HEK293 (cell line): ENCODE measurements around the gene POLD2.

Experiments used
- CTCF ChIA-PET: fragments of 350-600 bp; formaldehyde crosslinking; extraction: SDS; loops from one replicate; lab custom pipeline; 2021; ENCODE audit warnings: antibody characterized with exemption; lab: Yijun Ruan, JAX
- POLR2A ChIA-PET: fragments of 300-600 bp; formaldehyde crosslinking; extraction: SDS; loops from one replicate; lab custom pipeline; 2020; ENCODE audit warnings: antibody characterized with exemption, inconsistent platforms; lab: Yijun Ruan, JAX
- H3K27ac ChIP-seq: fragments of 200-500 bp; sonication (Bioruptor generic); 2 replicates; pipeline ENCODE4 v1.5.1; 2014; ENCODE audit warnings: low read depth, low read length, control low read depth, inconsistent platforms; ENCODE audit errors: extremely low read depth
- H3K36me3 ChIP-seq, 2 experiments: fragments of 200-500 bp in 1 of 2; sonication (Bioruptor generic) in 1 of 2; 1 replicate in 1 of 2; 2 replicates in 1 of 2; pipeline ENCODE4 v1.5.1; 2014 to 2017; ENCODE audit warnings: inconsistent platforms in 2 of 2, low read length in 2 of 2; ENCODE audit not compliant: control insufficient read depth in 2 of 2, insufficient read depth in 1 of 2
- H3K4me1 ChIP-seq: fragments of 200-500 bp; sonication (Bioruptor generic); 2 replicates; pipeline ENCODE4 v1.5.1; 2014; ENCODE audit warnings: mild to moderate bottlenecking, low read length, inconsistent platforms; ENCODE audit not compliant: control insufficient read depth, insufficient read depth
- H3K4me3 ChIP-seq: 2 replicates; pipeline ENCODE4 v1.5.1; 2011; ENCODE audit warnings: low read depth, mild to moderate bottlenecking, control low read depth, low read length, moderate library complexity
- H3K9me3 ChIP-seq: fragments of 200-500 bp; sonication (Bioruptor generic); 2 replicates; pipeline ENCODE4 v1.5.1; 2014; ENCODE audit warnings: low read depth, low read length, inconsistent platforms; ENCODE audit not compliant: control insufficient read depth, insufficient read depth
- GLIS2 ChIP-seq: fragments of 450-650 bp; formaldehyde crosslinking; IDR thresholded peaks from 2 replicates; pipeline ENCODE4 v1.5.1; 2016; ENCODE audit warnings: missing biosample characterization, missing genetic modification characterization
- SCRT1 ChIP-seq: fragments of 450-650 bp; formaldehyde crosslinking; IDR thresholded peaks from 2 replicates; pipeline ENCODE4 v1.5.1; 2016; ENCODE audit warnings: missing biosample characterization, missing genetic modification characterization, borderline replicate concordance
- ZFP37 ChIP-seq: fragments of 450-650 bp; formaldehyde crosslinking; IDR thresholded peaks from 2 replicates; pipeline ENCODE4 v1.5.1; 2016; ENCODE audit warnings: missing biosample characterization, missing genetic modification characterization
- ZNF274 ChIP-seq, 2 experiments: fragments of 200-500 bp in 1 of 2; fragments of 450-650 bp in 1 of 2; sonication (Bioruptor generic) in 1 of 2; formaldehyde crosslinking in 1 of 2; IDR thresholded peaks; 2 replicates each; pipeline versions ENCODE4 v1.5.1 to v1.6.1; 2014 to 2016; ENCODE audit warnings: borderline replicate concordance in 1 of 2, inconsistent platforms in 1 of 2, low read length in 1 of 2, missing biosample characterization in 1 of 2, missing genetic modification characterization in 1 of 2
- ZNF335 ChIP-seq: fragments of 450-650 bp; formaldehyde crosslinking; conservative IDR thresholded peaks from 2 replicates; pipeline ENCODE4 v1.5.1; 2016; ENCODE audit warnings: missing biosample characterization, missing genetic modification characterization
- ZNF416 ChIP-seq: fragments of 450-650 bp; formaldehyde crosslinking; IDR thresholded peaks from 2 replicates; pipeline ENCODE4 v1.5.1; 2016; ENCODE audit warnings: missing biosample characterization, missing genetic modification characterization
- ZNF548 ChIP-seq: fragments of 450-650 bp; formaldehyde crosslinking; IDR thresholded peaks from 2 replicates; pipeline ENCODE4 v1.5.1; 2016; ENCODE audit warnings: missing biosample characterization, missing genetic modification characterization
- ZNF677 ChIP-seq: fragments of 450-650 bp; IDR thresholded peaks from 2 replicates; pipeline ENCODE4 v1.5.0; 2018; ENCODE audit warnings: missing biosample characterization, mild to moderate bottlenecking, missing genetic modification characterization, moderate library complexity
- ZNF776 ChIP-seq: fragments of 450-650 bp; formaldehyde crosslinking; IDR thresholded peaks from 2 replicates; pipeline ENCODE4 v1.5.0; 2017; ENCODE audit warnings: missing biosample characterization, missing genetic modification characterization, borderline replicate concordance
- TF ChIP-seq, protein P1 (sequence below): fragments of 450-650 bp; formaldehyde crosslinking; IDR thresholded peaks from 2 replicates; pipeline ENCODE4 v1.5.1; 2016; ENCODE audit warnings: missing biosample characterization, missing genetic modification characterization, borderline replicate concordance
- TF ChIP-seq, protein P2 (sequence below): fragments of 450-650 bp; formaldehyde crosslinking; IDR thresholded peaks from 2 replicates; pipeline ENCODE4 v1.5.1; 2017; ENCODE audit warnings: missing biosample characterization, missing genetic modification characterization
- TF ChIP-seq, protein P3 (sequence below): fragments of 450-650 bp; formaldehyde crosslinking; IDR thresholded peaks from 2 replicates; pipeline ENCODE4 v1.5.0; 2017; ENCODE audit warnings: missing biosample characterization, missing genetic modification characterization, borderline replicate concordance
- TF ChIP-seq, protein P4 (sequence below): fragments of 450-650 bp; formaldehyde crosslinking; IDR thresholded peaks from 2 replicates; pipeline ENCODE4 v1.5.1; 2016; ENCODE audit warnings: missing biosample characterization, missing genetic modification characterization
- TF ChIP-seq, protein P5 (sequence below): fragments of 450-650 bp; formaldehyde crosslinking; IDR thresholded peaks from 2 replicates; pipeline ENCODE4 v1.5.1; 2016; ENCODE audit warnings: missing biosample characterization, missing genetic modification characterization

POLD2 gene

DNA sequence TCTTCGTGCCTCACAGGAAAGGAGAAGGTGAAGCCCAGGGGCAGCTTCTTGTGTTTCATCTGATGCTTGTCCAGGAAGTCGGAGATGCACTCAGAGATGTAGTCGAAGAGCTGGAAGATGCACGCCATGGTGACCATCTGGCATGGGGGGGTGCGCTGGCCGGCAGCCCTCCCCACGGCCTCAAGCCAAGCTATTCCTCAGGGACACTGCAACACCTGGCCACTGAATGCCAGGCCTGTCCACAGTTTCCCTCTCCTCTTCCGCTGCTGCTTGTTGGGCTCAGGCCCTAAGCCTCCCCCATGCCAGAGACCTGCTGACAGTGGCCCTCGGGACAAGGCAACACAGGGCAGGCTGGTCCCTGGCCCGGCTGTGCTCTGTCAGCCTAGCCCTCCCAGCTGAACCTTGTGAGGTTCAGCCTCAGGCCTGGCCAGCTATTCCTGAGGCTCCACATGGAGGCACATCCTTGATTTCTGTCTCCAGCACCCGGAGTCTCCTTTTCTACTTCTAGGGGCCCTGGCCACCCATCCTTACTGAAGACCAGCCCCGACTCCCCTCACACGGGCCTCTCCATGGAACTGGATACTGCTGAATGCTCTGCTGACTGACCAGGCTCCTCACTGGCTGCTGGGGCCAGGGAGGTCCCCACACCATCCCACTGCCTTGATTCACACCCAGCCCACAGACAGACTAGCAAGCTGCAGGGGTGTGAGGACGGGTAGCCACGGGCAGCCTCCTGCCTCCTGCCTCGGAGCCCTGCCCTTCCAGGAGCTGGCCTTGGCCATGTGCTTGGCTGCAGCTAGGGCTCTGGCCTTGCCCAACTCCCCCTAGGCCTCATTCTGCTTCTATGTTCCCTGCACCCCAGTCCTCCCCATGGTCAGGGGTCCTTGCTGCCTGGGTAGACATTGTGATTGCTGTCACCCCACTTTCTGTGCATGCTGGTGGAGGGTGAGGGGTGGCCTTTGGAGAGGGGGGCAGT, 27.9 kb upstream of the POLD2 start:
- Histone ChIP-seq H3K4me3 (no peak overlapping the region), H3K4me1 (no peaks in the 10 kb centered on the region)
- POLR2A ChIA-PET: no interaction called here
- TF ChIP-seq, protein P1, sequence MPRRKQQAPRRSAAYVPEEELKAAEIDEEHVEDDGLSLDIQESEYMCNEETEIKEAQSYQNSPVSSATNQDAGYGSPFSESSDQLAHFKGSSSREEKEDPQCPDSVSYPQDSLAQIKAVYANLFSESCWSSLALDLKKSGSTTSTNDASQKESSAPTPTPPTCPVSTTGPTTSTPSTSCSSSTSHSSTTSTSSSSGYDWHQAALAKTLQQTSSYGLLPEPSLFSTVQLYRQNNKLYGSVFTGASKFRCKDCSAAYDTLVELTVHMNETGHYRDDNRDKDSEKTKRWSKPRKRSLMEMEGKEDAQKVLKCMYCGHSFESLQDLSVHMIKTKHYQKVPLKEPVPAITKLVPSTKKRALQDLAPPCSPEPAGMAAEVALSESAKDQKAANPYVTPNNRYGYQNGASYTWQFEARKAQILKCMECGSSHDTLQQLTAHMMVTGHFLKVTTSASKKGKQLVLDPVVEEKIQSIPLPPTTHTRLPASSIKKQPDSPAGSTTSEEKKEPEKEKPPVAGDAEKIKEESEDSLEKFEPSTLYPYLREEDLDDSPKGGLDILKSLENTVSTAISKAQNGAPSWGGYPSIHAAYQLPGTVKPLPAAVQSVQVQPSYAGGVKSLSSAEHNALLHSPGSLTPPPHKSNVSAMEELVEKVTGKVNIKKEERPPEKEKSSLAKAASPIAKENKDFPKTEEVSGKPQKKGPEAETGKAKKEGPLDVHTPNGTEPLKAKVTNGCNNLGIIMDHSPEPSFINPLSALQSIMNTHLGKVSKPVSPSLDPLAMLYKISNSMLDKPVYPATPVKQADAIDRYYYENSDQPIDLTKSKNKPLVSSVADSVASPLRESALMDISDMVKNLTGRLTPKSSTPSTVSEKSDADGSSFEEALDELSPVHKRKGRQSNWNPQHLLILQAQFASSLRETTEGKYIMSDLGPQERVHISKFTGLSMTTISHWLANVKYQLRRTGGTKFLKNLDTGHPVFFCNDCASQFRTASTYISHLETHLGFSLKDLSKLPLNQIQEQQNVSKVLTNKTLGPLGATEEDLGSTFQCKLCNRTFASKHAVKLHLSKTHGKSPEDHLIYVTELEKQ: no peak
- TF ChIP-seq, all 188 proteins: peak for 0
- CTCF ChIA-PET: no interaction called here
- H3K9me3 ChIP-seq: no peaks in the 10 kb centered on the region
- no peaks in the 10 kb centered on the region for H3K36me3 ChIP-seq
- no peak overlapping the region for H3K27ac ChIP-seq

DNA sequence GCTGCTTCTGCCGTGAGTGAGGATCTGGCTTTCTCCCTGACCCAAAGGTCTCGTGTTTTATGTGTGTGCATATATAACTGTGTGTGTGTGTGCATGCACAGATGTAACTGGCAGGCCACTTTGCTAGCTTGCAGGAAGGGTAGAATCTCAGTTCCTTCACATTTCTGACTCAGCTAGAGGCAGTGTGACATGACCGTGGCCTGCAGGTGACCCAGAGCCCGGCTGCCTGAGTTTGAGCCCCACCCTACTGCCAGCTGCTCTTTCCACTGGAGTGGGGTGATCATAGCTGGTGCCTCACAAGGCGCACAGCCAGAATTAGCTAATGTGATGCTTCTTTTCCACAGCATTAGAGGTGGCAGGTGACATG, 27.1 kb upstream of the POLD2 start:
- Histone ChIP-seq H3K27ac (no peak overlapping the region), H3K4me1 (no peaks in the 10 kb centered on the region), H3K4me3 (no peak overlapping the region), H3K36me3 (no peaks in the 10 kb centered on the region)
- ChIA-PET CTCF (no interaction called here), POLR2A (no interaction called here)
- TF ChIP-seq ZNF335 (tag by site-specific recombination): no peak
- TF ChIP-seq, protein P2, sequence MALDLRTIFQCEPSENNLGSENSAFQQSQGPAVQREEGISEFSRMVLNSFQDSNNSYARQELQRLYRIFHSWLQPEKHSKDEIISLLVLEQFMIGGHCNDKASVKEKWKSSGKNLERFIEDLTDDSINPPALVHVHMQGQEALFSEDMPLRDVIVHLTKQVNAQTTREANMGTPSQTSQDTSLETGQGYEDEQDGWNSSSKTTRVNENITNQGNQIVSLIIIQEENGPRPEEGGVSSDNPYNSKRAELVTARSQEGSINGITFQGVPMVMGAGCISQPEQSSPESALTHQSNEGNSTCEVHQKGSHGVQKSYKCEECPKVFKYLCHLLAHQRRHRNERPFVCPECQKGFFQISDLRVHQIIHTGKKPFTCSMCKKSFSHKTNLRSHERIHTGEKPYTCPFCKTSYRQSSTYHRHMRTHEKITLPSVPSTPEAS (tag by site-specific recombination): peak; percentile 62
- TF ChIP-seq, all 188 proteins: peak for 1
- H3K9me3 ChIP-seq: no peaks in the 10 kb centered on the region

DNA sequence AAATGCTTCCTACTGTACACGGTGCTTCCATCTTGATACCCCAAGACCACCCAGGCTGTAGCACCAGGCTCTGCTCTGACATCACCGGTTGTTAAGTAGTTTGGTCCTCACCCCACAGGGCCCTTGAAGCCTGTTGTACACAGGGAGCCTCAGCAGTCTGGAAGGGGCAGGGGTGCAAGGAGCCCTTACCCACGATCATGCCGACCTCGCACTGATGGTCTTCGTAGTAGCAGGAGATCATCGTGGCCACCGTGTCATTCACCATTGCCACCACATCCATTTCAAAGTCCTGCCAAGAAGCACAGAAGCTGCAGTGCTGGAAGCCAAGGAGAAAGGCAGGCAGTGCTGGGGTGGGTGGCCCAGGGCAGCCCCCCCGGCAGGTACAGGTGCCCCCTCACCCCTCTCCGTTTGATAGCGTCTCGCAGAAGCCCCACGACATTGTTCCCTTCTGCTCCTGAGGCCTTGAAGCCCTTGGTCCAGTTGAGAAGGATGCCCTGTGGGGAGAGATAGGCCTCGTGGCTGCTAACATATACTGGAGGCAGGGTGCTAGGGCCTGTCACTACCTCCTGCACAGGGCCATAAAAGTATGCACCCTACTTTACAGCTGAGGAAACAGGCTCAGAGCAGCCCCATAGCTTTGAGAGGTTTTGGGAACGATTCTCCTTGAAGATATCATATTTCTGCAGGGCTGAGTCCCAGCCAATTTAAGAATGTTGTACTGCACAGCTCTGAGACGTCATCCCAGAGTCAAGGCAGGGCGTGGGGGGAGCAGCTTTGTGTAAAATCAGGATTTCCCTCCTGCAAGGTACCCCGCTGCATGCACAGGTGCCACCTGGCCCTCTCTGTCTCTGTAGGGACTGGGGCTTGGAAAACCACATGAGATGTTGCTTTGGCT, 26.5 kb upstream of the POLD2 start:
- TF ChIP-seq GLIS2 (no peak), ZNF677 (tag by site-specific recombination) (no peak), ZNF548 (tag by site-specific recombination) (no peak), SCRT1 (tag by site-specific recombination) (no peak), ZNF274 (IDR thresholded peaks at IDR 0.05; ENCODE audit: low read length) (no peak), ZNF274 (tag by site-specific recombination; IDR thresholded peaks at IDR 0.05; ENCODE audit: borderline replicate concordance) (no peak), ZNF776 (no peak), ZFP37 (tag by site-specific recombination) (no peak), ZNF416 (tag by site-specific recombination) (no peak)
- TF ChIP-seq, protein P3, sequence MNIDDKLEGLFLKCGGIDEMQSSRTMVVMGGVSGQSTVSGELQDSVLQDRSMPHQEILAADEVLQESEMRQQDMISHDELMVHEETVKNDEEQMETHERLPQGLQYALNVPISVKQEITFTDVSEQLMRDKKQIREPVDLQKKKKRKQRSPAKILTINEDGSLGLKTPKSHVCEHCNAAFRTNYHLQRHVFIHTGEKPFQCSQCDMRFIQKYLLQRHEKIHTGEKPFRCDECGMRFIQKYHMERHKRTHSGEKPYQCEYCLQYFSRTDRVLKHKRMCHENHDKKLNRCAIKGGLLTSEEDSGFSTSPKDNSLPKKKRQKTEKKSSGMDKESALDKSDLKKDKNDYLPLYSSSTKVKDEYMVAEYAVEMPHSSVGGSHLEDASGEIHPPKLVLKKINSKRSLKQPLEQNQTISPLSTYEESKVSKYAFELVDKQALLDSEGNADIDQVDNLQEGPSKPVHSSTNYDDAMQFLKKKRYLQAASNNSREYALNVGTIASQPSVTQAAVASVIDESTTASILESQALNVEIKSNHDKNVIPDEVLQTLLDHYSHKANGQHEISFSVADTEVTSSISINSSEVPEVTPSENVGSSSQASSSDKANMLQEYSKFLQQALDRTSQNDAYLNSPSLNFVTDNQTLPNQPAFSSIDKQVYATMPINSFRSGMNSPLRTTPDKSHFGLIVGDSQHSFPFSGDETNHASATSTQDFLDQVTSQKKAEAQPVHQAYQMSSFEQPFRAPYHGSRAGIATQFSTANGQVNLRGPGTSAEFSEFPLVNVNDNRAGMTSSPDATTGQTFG: no peak
- TF ChIP-seq, protein P4, sequence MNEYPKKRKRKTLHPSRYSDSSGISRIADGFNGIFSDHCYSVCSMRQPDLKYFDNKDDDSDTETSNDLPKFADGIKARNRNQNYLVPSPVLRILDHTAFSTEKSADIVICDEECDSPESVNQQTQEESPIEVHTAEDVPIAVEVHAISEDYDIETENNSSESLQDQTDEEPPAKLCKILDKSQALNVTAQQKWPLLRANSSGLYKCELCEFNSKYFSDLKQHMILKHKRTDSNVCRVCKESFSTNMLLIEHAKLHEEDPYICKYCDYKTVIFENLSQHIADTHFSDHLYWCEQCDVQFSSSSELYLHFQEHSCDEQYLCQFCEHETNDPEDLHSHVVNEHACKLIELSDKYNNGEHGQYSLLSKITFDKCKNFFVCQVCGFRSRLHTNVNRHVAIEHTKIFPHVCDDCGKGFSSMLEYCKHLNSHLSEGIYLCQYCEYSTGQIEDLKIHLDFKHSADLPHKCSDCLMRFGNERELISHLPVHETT (tag by site-specific recombination): no peak
- TF ChIP-seq, protein P5, sequence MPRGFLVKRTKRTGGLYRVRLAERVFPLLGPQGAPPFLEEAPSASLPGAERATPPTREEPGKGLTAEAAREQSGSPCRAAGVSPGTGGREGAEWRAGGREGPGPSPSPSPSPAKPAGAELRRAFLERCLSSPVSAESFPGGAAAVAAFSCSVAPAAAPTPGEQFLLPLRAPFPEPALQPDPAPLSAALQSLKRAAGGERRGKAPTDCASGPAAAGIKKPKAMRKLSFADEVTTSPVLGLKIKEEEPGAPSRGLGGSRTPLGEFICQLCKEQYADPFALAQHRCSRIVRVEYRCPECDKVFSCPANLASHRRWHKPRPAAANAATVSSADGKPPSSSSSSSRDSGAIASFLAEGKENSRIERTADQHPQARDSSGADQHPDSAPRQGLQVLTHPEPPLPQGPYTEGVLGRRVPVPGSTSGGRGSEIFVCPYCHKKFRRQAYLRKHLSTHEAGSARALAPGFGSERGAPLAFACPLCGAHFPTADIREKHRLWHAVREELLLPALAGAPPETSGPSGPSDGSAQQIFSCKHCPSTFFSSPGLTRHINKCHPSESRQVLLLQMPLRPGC (tag by site-specific recombination): no peak
- ChIA-PET POLR2A (no interaction called here), CTCF (interaction anchor here (1.0 kb wide), 1 partner anchor 19 kb away, joined by 3 read pairs; no protein-coding TSS in a partner anchor)
- Histone ChIP-seq H3K36me3 (no peaks in the 10 kb centered on the region), H3K4me3 (no peak overlapping the region), H3K9me3 (no peaks in the 10 kb centered on the region), H3K27ac (no peak overlapping the region), H3K4me1 (no peaks in the 10 kb centered on the region)
